ENCODE results near the gene LMX1A.

- TF ChIP-seq, protein P1, sequence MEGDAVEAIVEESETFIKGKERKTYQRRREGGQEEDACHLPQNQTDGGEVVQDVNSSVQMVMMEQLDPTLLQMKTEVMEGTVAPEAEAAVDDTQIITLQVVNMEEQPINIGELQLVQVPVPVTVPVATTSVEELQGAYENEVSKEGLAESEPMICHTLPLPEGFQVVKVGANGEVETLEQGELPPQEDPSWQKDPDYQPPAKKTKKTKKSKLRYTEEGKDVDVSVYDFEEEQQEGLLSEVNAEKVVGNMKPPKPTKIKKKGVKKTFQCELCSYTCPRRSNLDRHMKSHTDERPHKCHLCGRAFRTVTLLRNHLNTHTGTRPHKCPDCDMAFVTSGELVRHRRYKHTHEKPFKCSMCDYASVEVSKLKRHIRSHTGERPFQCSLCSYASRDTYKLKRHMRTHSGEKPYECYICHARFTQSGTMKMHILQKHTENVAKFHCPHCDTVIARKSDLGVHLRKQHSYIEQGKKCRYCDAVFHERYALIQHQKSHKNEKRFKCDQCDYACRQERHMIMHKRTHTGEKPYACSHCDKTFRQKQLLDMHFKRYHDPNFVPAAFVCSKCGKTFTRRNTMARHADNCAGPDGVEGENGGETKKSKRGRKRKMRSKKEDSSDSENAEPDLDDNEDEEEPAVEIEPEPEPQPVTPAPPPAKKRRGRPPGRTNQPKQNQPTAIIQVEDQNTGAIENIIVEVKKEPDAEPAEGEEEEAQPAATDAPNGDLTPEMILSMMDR (IDR thresholded peaks at IDR 0.05), result no peak
- no peak for TF ChIP-seq POLR2A (IDR thresholded peaks at IDR 0.05)
Observed at GRCh38 chr1:165325460-165326203, 30.9 kb downstream of the LMX1A start.

Data from gastroesophageal sphincter (tissue), 3 donors.